Lower leg skin (tissue), 3 donors: ENCODE results near the gene SUGCT.

Experiments used
- CTCF ChIP-seq, 3 donors: fragments of 450-650 bp; IDR thresholded peaks; one replicate each; pipeline ENCODE4 v1.5.1; 2016; ENCODE audit warnings: antibody characterized with exemption in 3 of 3, mild to moderate bottlenecking in 3 of 3, moderate library complexity in 2 of 3
- POLR2A ChIP-seq, 2 donors: fragments of 450-650 bp; IDR thresholded peaks; one replicate each; pipeline ENCODE4 v1.6.1; 2016 to 2017; ENCODE audit warnings: antibody characterized with exemption in 2 of 2, mild to moderate bottlenecking in 1 of 2, moderate library complexity in 1 of 2

- TF ChIP-seq CTCF (IDR thresholded peaks at IDR 0.05), result no peak
- no peak for TF ChIP-seq POLR2A (IDR thresholded peaks at IDR 0.05)
These were observed 745.2 kb downstream of the SUGCT start for GRCh38 chr7:40879941-40880543.
